ENCODE results near the gene SMPD1.
A peak's percentile ranks its signal among the peaks of the same experiment; 100 is the strongest.

SMPD1 gene

DNA sequence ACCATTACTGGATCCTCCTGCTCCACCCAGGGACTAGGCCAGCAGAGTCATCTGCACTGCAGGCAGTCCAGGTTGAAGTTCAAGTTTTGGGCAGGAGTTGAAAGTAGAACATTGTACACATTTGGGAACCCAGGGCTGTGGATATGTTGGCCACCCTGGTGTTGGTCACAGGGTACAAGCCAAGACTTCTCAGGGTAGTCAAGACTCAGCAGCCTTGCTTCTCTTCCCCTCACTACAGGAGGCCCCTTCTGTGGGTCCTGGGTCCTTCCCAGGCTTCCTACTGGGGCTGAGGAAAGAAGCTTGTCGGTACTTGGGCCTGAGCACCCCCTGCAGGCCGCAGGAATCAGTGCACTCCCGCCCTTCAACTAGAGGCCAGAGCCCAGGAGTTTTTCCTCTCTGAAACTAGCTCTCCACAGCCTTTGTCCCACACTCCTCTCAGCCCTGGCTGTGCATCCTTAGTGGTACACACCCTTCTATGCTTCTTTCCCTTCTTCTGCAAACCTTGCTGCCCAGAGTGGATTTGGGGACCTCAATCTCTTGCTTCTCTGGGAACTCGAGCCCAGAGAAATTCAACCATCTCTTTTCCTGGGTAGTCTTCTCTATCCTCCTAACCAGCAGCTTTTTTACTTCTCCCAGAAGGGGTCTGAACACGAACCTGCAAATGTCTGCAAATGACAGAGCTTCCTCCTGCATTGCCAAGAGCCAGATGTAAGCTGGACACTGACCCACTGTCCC, 53.2 kb downstream of the SMPD1 start:
- no peak overlapping the region for H3K27ac ChIP-seq
- no peak for TF ChIP-seq ZFX (IDR thresholded peaks at IDR 0.05; ENCODE audit: borderline replicate concordance)
- TF ChIP-seq, protein P1, sequence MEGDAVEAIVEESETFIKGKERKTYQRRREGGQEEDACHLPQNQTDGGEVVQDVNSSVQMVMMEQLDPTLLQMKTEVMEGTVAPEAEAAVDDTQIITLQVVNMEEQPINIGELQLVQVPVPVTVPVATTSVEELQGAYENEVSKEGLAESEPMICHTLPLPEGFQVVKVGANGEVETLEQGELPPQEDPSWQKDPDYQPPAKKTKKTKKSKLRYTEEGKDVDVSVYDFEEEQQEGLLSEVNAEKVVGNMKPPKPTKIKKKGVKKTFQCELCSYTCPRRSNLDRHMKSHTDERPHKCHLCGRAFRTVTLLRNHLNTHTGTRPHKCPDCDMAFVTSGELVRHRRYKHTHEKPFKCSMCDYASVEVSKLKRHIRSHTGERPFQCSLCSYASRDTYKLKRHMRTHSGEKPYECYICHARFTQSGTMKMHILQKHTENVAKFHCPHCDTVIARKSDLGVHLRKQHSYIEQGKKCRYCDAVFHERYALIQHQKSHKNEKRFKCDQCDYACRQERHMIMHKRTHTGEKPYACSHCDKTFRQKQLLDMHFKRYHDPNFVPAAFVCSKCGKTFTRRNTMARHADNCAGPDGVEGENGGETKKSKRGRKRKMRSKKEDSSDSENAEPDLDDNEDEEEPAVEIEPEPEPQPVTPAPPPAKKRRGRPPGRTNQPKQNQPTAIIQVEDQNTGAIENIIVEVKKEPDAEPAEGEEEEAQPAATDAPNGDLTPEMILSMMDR (IDR thresholded peaks at IDR 0.05) = peak; percentile 84
